K562 (cell line): ENCODE data around the gene TLNRD1.

Source experiments
- AFF4 ChIP-seq: sonication (generic); formaldehyde crosslinking; IDR thresholded peaks from 2 replicates; pipeline ENCODE4 v1.8.0; 2023; ENCODE audit warnings: mild to moderate bottlenecking, missing genetic modification reagents
- CBX8 ChIP-seq: fragments of 200-600 bp; sonication (generic); IDR thresholded peaks from 2 replicates; pipeline ENCODE4 v1.6.1; 2012; ENCODE audit warnings: borderline replicate concordance, mixed run types, low read depth, mild to moderate bottlenecking, moderate library complexity, mixed read lengths, low read length, control low read depth, inconsistent platforms; ENCODE audit not compliant: poor library complexity, severe bottlenecking; ENCODE audit errors: extremely low read depth
- CTCF ChIP-seq, 3 experiments: IDR thresholded peaks in 2 of 3; conservative IDR thresholded peaks in 1 of 3; 2 replicates each; pipeline ENCODE4 v1.5.1; 2011 to 2012; ENCODE audit warnings: low read length in 3 of 3, mild to moderate bottlenecking in 3 of 3, control low read depth in 2 of 3, improper control_type of control experiment in 1 of 3, inconsistent platforms in 1 of 3, low read depth in 1 of 3, mixed read lengths in 1 of 3, moderate library complexity in 1 of 3; ENCODE audit not compliant: insufficient read depth in 2 of 3
- EZH2 ChIP-seq: IDR thresholded peaks from 2 replicates; pipeline ENCODE4 v1.6.1; 2012; ENCODE audit warnings: low read depth, mild to moderate bottlenecking, inconsistent platforms, low read length, borderline replicate concordance
- MCM7 ChIP-seq, 2 experiments: fragments of 450-650 bp; IDR thresholded peaks; 2 replicates each; pipeline ENCODE4 v1.6.1; 2016 to 2018
- NFYB ChIP-seq: IDR thresholded peaks from 2 replicates; pipeline ENCODE4 v1.6.1; 2011; ENCODE audit warnings: mild to moderate bottlenecking, moderate library complexity; ENCODE audit not compliant: insufficient read length; ENCODE audit errors: extremely low read depth
- POLR2A ChIP-seq: fragments of 450-650 bp; conservative IDR thresholded peaks from 2 replicates; pipeline ENCODE4 v1.6.1; 2016
- POLR2AphosphoS2 ChIP-seq: IDR thresholded peaks from 2 replicates; pipeline ENCODE4 v1.6.1; 2012; ENCODE audit warnings: low read length, improper control_type of control experiment
- RFX5 ChIP-seq: IDR thresholded peaks from 2 replicates; pipeline ENCODE4 v1.6.1; 2011; ENCODE audit warnings: low read depth, mild to moderate bottlenecking, improper control_type of control experiment, low read length
- ZKSCAN8 ChIP-seq: fragments of 200-800 bp; sonication (Bioruptor generic); IDR thresholded peaks from 2 replicates; pipeline ENCODE4 v1.6.1; 2016; ENCODE audit warnings: missing genetic modification characterization, missing compliant biosample characterization
- ZNF143 ChIP-seq: sonication (generic); formaldehyde crosslinking; IDR thresholded peaks from 2 replicates; pipeline ENCODE4 v1.9.0; 2022; ENCODE audit warnings: mild to moderate bottlenecking, missing genetic modification reagents
- ZNF699 ChIP-seq: fragments of 250-450 bp; sonication (Bioruptor Pico); IDR thresholded peaks from 2 replicates; pipeline ENCODE4 v1.8.0; 2021; ENCODE audit warnings: mild to moderate bottlenecking, moderate library complexity; ENCODE audit not compliant: insufficient replicate concordance
- ZZZ3 ChIP-seq: fragments of 450-650 bp; IDR thresholded peaks from 2 replicates; pipeline ENCODE4 v1.6.1; 2016; ENCODE audit warnings: antibody characterized with exemption, mild to moderate bottlenecking, moderate library complexity

GRCh38 chr15:80978685-80979329 lies 21.9 kb upstream of the TLNRD1 start:
- TF ChIP-seq MCM7 (IDR thresholded peaks at IDR 0.05) (no peak), RFX5 (no peak), EZH2 (no peak), CTCF (IDR thresholded peaks at IDR 0.05 in 2 of 3, conservative IDR thresholded peaks at IDR 0.05 in 1 of 3; ENCODE audit: insufficient read depth in 2 of 3, low read depth in 1 of 3, low read length in 3 of 3) (no peak), AFF4 (CRISPR knock-in tag) (no peak), CBX8 (no peak), ZKSCAN8 (CRISPR knock-in tag) (no peak), ZNF143 (CRISPR knock-in tag) (no peak), POLR2AphosphoS2 (no peak), ZZZ3 (no peak), POLR2A (no peak), NFYB (no peak), ZNF699 (CRISPR knock-in tag) (no peak)
